K562 (cell line): ENCODE results near the gene NUTM1. TPM values are rescaled to one million over a fixed set of nuclear protein-coding genes. Genes with fewer than 3 reads are reported as not detected.
A peak's percentile ranks its signal among the peaks of the same experiment; 100 is the strongest.

Experiments
- BCOR ChIP-seq: fragments of 450-650 bp; IDR thresholded peaks from 2 replicates; pipeline ENCODE4 v1.6.1; 2016
- CBFA2T3 ChIP-seq: fragments of 450-650 bp; IDR thresholded peaks from 2 replicates; pipeline ENCODE4 v1.6.1; 2017
- ETS1 ChIP-seq: conservative IDR thresholded peaks from 2 replicates; pipeline ENCODE4 v1.6.1; 2011; ENCODE audit warnings: low read depth, mild to moderate bottlenecking, low read length; ENCODE audit not compliant: control insufficient read depth
- HDAC6 ChIP-seq: IDR thresholded peaks from 2 replicates; pipeline ENCODE4 v1.6.1; 2012; ENCODE audit warnings: low read depth, mild to moderate bottlenecking, control low read depth, inconsistent platforms, low read length, moderate library complexity
- HSF4 ChIP-seq: fragments of 250-450 bp; sonication (Bioruptor Pico); IDR thresholded peaks from 2 replicates; pipeline ENCODE4 v2.1.2; 2022; ENCODE audit warnings: mild to moderate bottlenecking, moderate library complexity, borderline replicate concordance
- NCOA1 ChIP-seq: fragments of 450-650 bp; IDR thresholded peaks from 2 replicates; pipeline ENCODE4 v1.6.1; 2016; ENCODE audit warnings: low read depth
- PHF20 ChIP-seq: fragments of 450-650 bp; IDR thresholded peaks from 2 replicates; pipeline ENCODE4 v1.6.1; 2018; ENCODE audit not compliant: partially characterized antibody
- POLR2AphosphoS5 ChIP-seq: IDR thresholded peaks from 2 replicates; pipeline ENCODE4 v1.6.1; 2011; ENCODE audit warnings: mild to moderate bottlenecking, low read depth, low read length, moderate library complexity; ENCODE audit not compliant: control insufficient read depth, insufficient read depth
- RNF219 ChIP-seq: fragments of 250-450 bp; sonication (Bioruptor Pico); IDR thresholded peaks from 2 replicates; pipeline ENCODE4 v1.5.0; 2022; ENCODE audit warnings: mild to moderate bottlenecking
- SMARCC2 ChIP-seq: fragments of 450-650 bp; IDR thresholded peaks from 2 replicates; pipeline ENCODE4 v1.6.1; 2017; ENCODE audit warnings: antibody characterized with exemption, moderate library complexity, mild to moderate bottlenecking, low read depth
- SNAPC5 ChIP-seq: fragments of 250-450 bp; sonication (Bioruptor Pico); IDR thresholded peaks from 2 replicates; pipeline ENCODE4 v1.8.0; 2021; ENCODE audit warnings: moderate library complexity, mild to moderate bottlenecking, inconsistent platforms
- TFE3 ChIP-seq: fragments of 450-650 bp; formaldehyde crosslinking; IDR thresholded peaks from 2 replicates; pipeline ENCODE4 v1.4.0; 2020; ENCODE audit warnings: mild to moderate bottlenecking, mixed read lengths
- ZBTB1 ChIP-seq: sonication (generic); formaldehyde crosslinking; IDR thresholded peaks from 2 replicates; pipeline ENCODE4 v1.8.1; 2023; ENCODE audit warnings: missing genetic modification reagents, low read depth, mild to moderate bottlenecking, borderline replicate concordance
- ZBTB11 ChIP-seq, 3 experiments: fragments of 200-800 bp in 1 of 3; fragments of 250-450 bp in 1 of 3; fragments of 450-650 bp in 1 of 3; sonication (Bioruptor Pico) in 1 of 3; sonication (Bioruptor generic) in 1 of 3; formaldehyde crosslinking in 1 of 3; IDR thresholded peaks; 2 replicates each; pipeline versions ENCODE4 v1.6.1 to v1.8.0; 2016 to 2022; ENCODE audit warnings: mild to moderate bottlenecking in 2 of 3, missing genetic modification characterization in 2 of 3, missing compliant biosample characterization in 1 of 3, moderate library complexity in 1 of 3
- ZNF175 ChIP-seq: fragments of 200-800 bp; sonication (Bioruptor generic); IDR thresholded peaks from 2 replicates; pipeline ENCODE4 v1.6.1; 2016; ENCODE audit warnings: low read depth, mild to moderate bottlenecking, missing genetic modification characterization, missing compliant biosample characterization
- ZNF431 ChIP-seq: sonication (generic); formaldehyde crosslinking; IDR thresholded peaks from 2 replicates; pipeline ENCODE4 v1.8.0; 2022; ENCODE audit warnings: mild to moderate bottlenecking, missing genetic modification reagents
- ZNF583 ChIP-seq: fragments of 250-450 bp; sonication (Bioruptor Pico); IDR thresholded peaks from 2 replicates; pipeline ENCODE4 v1.4.0; 2020
- polyA plus RNA-seq, 8 experiments: library from polyadenylated mRNA; depleted of rRNA in 4 of 8; stranded (reverse) in 5 of 8; unstranded in 3 of 8; fragments of >200 nt; fragmentation: Nextera tagmentation in 2 of 8; fragmentation: Illumina TruSeq in 1 of 8; extraction: Ambion mirVana in 2 of 8; extraction: Trizol in 1 of 8; gene quantifications; 2 replicates each; pipeline versions ENCODE4 v1.2.1 to v1.2.3, GENCODE V29; 2011 to 2014; ENCODE audit warnings: inconsistent platforms in 1 of 8, missing spikeins in 1 of 8
- total RNA-seq, 7 experiments: library from RNA; depleted of rRNA in 6 of 7; stranded (reverse); fragments of >200 nt in 6 of 7; fragmentation: Illumina TruSeq in 2 of 7; extraction: Trizol in 2 of 7; gene quantifications; 2 replicates each; pipeline versions ENCODE4 v1.2.1 to v1.2.3, GENCODE V29; 2011 to 2021; ENCODE audit warnings: low replicate concordance in 1 of 7

Gene NUTM1
- total and polyA plus RNA-seq, 9 of the 15 experiments (the other 6 are each of a cell fraction or from before 2014, with no cell fraction given), result 0.01 to 0.05 (median 0.04) TPM; not detected in 4

- TF ChIP-seq ETS1 (peak; percentile 76; the same call in 1 of the 2 replicates), BCOR (peak; percentile 64), ZNF175 (CRISPR knock-in tag) (no peak), ZBTB11 (CRISPR knock-in tag; IDR thresholded peaks at IDR 0.05) (peak in 1 of 3 experiments; percentile 46; a peak in 1 of 6 replicates), NCOA1 (no peak), SNAPC5 (no peak), HDAC6 (no peak), ZBTB1 (CRISPR knock-in tag) (peak; percentile 49; the same call in 1 of the 2 replicates), ZNF583 (CRISPR knock-in tag) (0 out of 2 replicates have a peak, but pooled peaks have one; percentile 28), PHF20 (peak; percentile 72), SMARCC2 (no peak), ZNF431 (CRISPR knock-in tag) (no peak), POLR2AphosphoS5 (peak; percentile 52; the same call in 1 of the 2 replicates), CBFA2T3 (no peak), TFE3 (no peak), HSF4 (no peak), RNF219 (no peak)
These were observed 24.3 kb downstream of the NUTM1 start, which contains the start of gene LPCAT4 (continued) for GRCh38 chr15:34367101-34368081.
